ENCODE results near the gene JMY.

JMY gene

GRCh38 chr5:79255786-79256557 lies 20.0 kb downstream of the JMY start:
- Mint-ChIP-seq H3K36me3 (ENCODE audit: low read depth) (no peaks in the 10 kb centered on the region), H3K9me3 (no peaks in the 10 kb centered on the region), H3K4me3 (no peak overlapping the region), H3K27ac (no peak overlapping the region), H3K4me1 (ENCODE audit: low read depth) (no peaks in the 10 kb centered on the region), H3K27me3 (ENCODE audit: low read depth) (no peaks in the 10 kb centered on the region)
- peak; percentile 14 for DNase-seq (ENCODE audit: low spot score)

- Mint-ChIP-seq H3K36me3 (ENCODE audit: low read depth) (no peaks in the 10 kb centered on the region), H3K27ac (no peak overlapping the region), H3K4me1 (ENCODE audit: low read depth) (no peaks in the 10 kb centered on the region), H3K27me3 (ENCODE audit: low read depth) (no peaks in the 10 kb centered on the region), H3K4me3 (no peak overlapping the region), H3K9me3 (no peaks in the 10 kb centered on the region)
- no peak for DNase-seq (ENCODE audit: low spot score)
These were observed 20.6 kb downstream of the JMY start for GRCh38 chr5:79256563-79256962.

GRCh38 chr5:79257314-79257713 lies 21.4 kb downstream of the JMY start:
- no peaks in the 10 kb centered on the region for H3K36me3 Mint-ChIP-seq (ENCODE audit: low read depth)
- H3K9me3 Mint-ChIP-seq = no peaks in the 10 kb centered on the region
- H3K4me3 Mint-ChIP-seq = no peak overlapping the region
- no peaks in the 10 kb centered on the region for H3K27me3 Mint-ChIP-seq (ENCODE audit: low read depth)
- H3K27ac Mint-ChIP-seq = no peak overlapping the region
- DNase-seq (ENCODE audit: low spot score) = no peak
- H3K4me1 Mint-ChIP-seq (ENCODE audit: low read depth) = peaks cover 3% of the 10 kb centered on the region

GRCh38 chr5:79258801-79259200 lies 22.9 kb downstream of the JMY start:
- peaks cover 10% of the 10 kb centered on the region for H3K4me1 Mint-ChIP-seq (ENCODE audit: low read depth)
- no peak overlapping the region for H3K27ac Mint-ChIP-seq
- H3K9me3 Mint-ChIP-seq = no peaks in the 10 kb centered on the region
- no peak for DNase-seq (ENCODE audit: low spot score)
- H3K27me3 Mint-ChIP-seq (ENCODE audit: low read depth) = no peaks in the 10 kb centered on the region
- H3K4me3 Mint-ChIP-seq = no peak overlapping the region
- no peaks in the 10 kb centered on the region for H3K36me3 Mint-ChIP-seq (ENCODE audit: low read depth)

- Mint-ChIP-seq H3K27ac (no peak overlapping the region), H3K27me3 (ENCODE audit: low read depth) (no peaks in the 10 kb centered on the region), H3K4me3 (no peak overlapping the region), H3K4me1 (ENCODE audit: low read depth) (peaks cover 10% of the 10 kb centered on the region), H3K9me3 (no peaks in the 10 kb centered on the region), H3K36me3 (ENCODE audit: low read depth) (no peaks in the 10 kb centered on the region)
- no peak for DNase-seq (ENCODE audit: low spot score)
These were observed 23.5 kb downstream of the JMY start for GRCh38 chr5:79259383-79259782.

- H3K4me1 Mint-ChIP-seq (ENCODE audit: low read depth) = peaks cover 10% of the 10 kb centered on the region
- H3K36me3 Mint-ChIP-seq (ENCODE audit: low read depth) = no peaks in the 10 kb centered on the region
- H3K27me3 Mint-ChIP-seq (ENCODE audit: low read depth) = no peaks in the 10 kb centered on the region
- no peak overlapping the region for H3K27ac Mint-ChIP-seq
- no peak overlapping the region for H3K4me3 Mint-ChIP-seq
- no peak for DNase-seq (ENCODE audit: low spot score)
- no peaks in the 10 kb centered on the region for H3K9me3 Mint-ChIP-seq
These were observed 23.9 kb downstream of the JMY start for GRCh38 chr5:79259810-79260209.

GRCh38 chr5:79261897-79262296 lies 26.0 kb downstream of the JMY start:
- Mint-ChIP-seq H3K36me3 (ENCODE audit: low read depth) (no peaks in the 10 kb centered on the region), H3K4me3 (no peak overlapping the region), H3K27me3 (ENCODE audit: low read depth) (no peaks in the 10 kb centered on the region), H3K9me3 (no peaks in the 10 kb centered on the region), H3K4me1 (ENCODE audit: low read depth) (peaks cover 10% of the 10 kb centered on the region), H3K27ac (no peak overlapping the region)
- no peak for DNase-seq (ENCODE audit: low spot score)

GRCh38 chr5:79263290-79263689 lies 27.4 kb downstream of the JMY start:
- DNase-seq (ENCODE audit: low spot score) = no peak
- Mint-ChIP-seq H3K36me3 (ENCODE audit: low read depth) (no peaks in the 10 kb centered on the region), H3K4me1 (ENCODE audit: low read depth) (peaks cover 10% of the 10 kb centered on the region), H3K4me3 (no peak overlapping the region), H3K27ac (no peak overlapping the region), H3K27me3 (ENCODE audit: low read depth) (no peaks in the 10 kb centered on the region), H3K9me3 (no peaks in the 10 kb centered on the region)

- no peak overlapping the region for H3K27ac Mint-ChIP-seq
- no peaks in the 10 kb centered on the region for H3K27me3 Mint-ChIP-seq (ENCODE audit: low read depth)
- no peak overlapping the region for H3K4me3 Mint-ChIP-seq
- H3K36me3 Mint-ChIP-seq (ENCODE audit: low read depth) = peaks cover 3% of the 10 kb centered on the region
- H3K4me1 Mint-ChIP-seq (ENCODE audit: low read depth) = peaks cover 6% of the 10 kb centered on the region
- no peak for DNase-seq (ENCODE audit: low spot score)
- H3K9me3 Mint-ChIP-seq = peaks cover 3% of the 10 kb centered on the region
These were observed 31.2 kb downstream of the JMY start for GRCh38 chr5:79267180-79267579.

- no peak for DNase-seq (ENCODE audit: low spot score)
- Mint-ChIP-seq H3K36me3 (ENCODE audit: low read depth) (peaks cover 3% of the 10 kb centered on the region), H3K4me3 (no peak overlapping the region), H3K9me3 (peaks cover 3% of the 10 kb centered on the region), H3K27me3 (ENCODE audit: low read depth) (no peaks in the 10 kb centered on the region), H3K4me1 (ENCODE audit: low read depth) (no peaks in the 10 kb centered on the region), H3K27ac (no peak overlapping the region)
These were observed 33.8 kb downstream of the JMY start for GRCh38 chr5:79269733-79270166.

- H3K4me1 Mint-ChIP-seq (ENCODE audit: low read depth) = peaks cover 4% of the 10 kb centered on the region
These were observed 37.4 kb downstream of the JMY start for GRCh38 chr5:79273341-79273740.

GRCh38 chr5:79284846-79285245 lies 48.9 kb downstream of the JMY start:
- peaks cover 3% of the 10 kb centered on the region for H3K36me3 Mint-ChIP-seq (ENCODE audit: low read depth)
- H3K27ac Mint-ChIP-seq = no peak overlapping the region
- H3K4me1 Mint-ChIP-seq (ENCODE audit: low read depth) = peaks cover 4% of the 10 kb centered on the region
- no peaks in the 10 kb centered on the region for H3K27me3 Mint-ChIP-seq (ENCODE audit: low read depth)
- no peak overlapping the region for H3K4me3 Mint-ChIP-seq
- DNase-seq (ENCODE audit: low spot score) = no peak
- no peaks in the 10 kb centered on the region for H3K9me3 Mint-ChIP-seq

More at GRCh38 chr5:79273341-79273740, 37.4 kb downstream of the JMY start:
- no peak overlapping the region for H3K27ac Mint-ChIP-seq
- peaks cover 3% of the 10 kb centered on the region for H3K9me3 Mint-ChIP-seq
- H3K27me3 Mint-ChIP-seq (ENCODE audit: low read depth) = no peaks in the 10 kb centered on the region
- no peak for DNase-seq (ENCODE audit: low spot score)
- H3K4me3 Mint-ChIP-seq = no peak overlapping the region
- peaks cover 3% of the 10 kb centered on the region for H3K36me3 Mint-ChIP-seq (ENCODE audit: low read depth)

GRCh38 chr5:79285285-79285684 lies 49.4 kb downstream of the JMY start:
- H3K9me3 Mint-ChIP-seq = no peaks in the 10 kb centered on the region
- H3K27me3 Mint-ChIP-seq (ENCODE audit: low read depth) = no peaks in the 10 kb centered on the region
- H3K36me3 Mint-ChIP-seq (ENCODE audit: low read depth) = peaks cover 3% of the 10 kb centered on the region
- no peak overlapping the region for H3K4me3 Mint-ChIP-seq
- H3K27ac Mint-ChIP-seq = no peak overlapping the region
- no peak for DNase-seq (ENCODE audit: low spot score)
- peaks cover 4% of the 10 kb centered on the region for H3K4me1 Mint-ChIP-seq (ENCODE audit: low read depth)

GRCh38 chr5:79285833-79286232 lies 49.9 kb downstream of the JMY start:
- no peaks in the 10 kb centered on the region for H3K27me3 Mint-ChIP-seq (ENCODE audit: low read depth)
- no peaks in the 10 kb centered on the region for H3K9me3 Mint-ChIP-seq
- peaks cover 3% of the 10 kb centered on the region for H3K36me3 Mint-ChIP-seq (ENCODE audit: low read depth)
- no peak for DNase-seq (ENCODE audit: low spot score)
- H3K4me3 Mint-ChIP-seq = no peak overlapping the region
- peaks cover 4% of the 10 kb centered on the region for H3K4me1 Mint-ChIP-seq (ENCODE audit: low read depth)
- no peak overlapping the region for H3K27ac Mint-ChIP-seq

GRCh38 chr5:79287380-79287779 lies 51.4 kb downstream of the JMY start:
- no peaks in the 10 kb centered on the region for H3K27me3 Mint-ChIP-seq (ENCODE audit: low read depth)
- peaks cover 4% of the 10 kb centered on the region for H3K36me3 Mint-ChIP-seq (ENCODE audit: low read depth)

More at GRCh38 chr5:79287380-79287779, 51.4 kb downstream of the JMY start:
- no peak overlapping the region for H3K4me3 Mint-ChIP-seq
- no peaks in the 10 kb centered on the region for H3K9me3 Mint-ChIP-seq
- DNase-seq (ENCODE audit: low spot score) = no peak
- H3K27ac Mint-ChIP-seq = no peak overlapping the region
- H3K4me1 Mint-ChIP-seq (ENCODE audit: low read depth) = peaks cover 4% of the 10 kb centered on the region

Data from T-helper 2 cell treated with Interferon-gamma antibody and Interleukin-4, amounts not matched to agents 5 μg/mL and 100 μg/mL, for 36 hours (primary cell).